ENCODE results near the gene ZNF462.
A peak's percentile ranks its signal among the peaks of the same experiment; 100 is the strongest.

Gene ZNF462

DNA sequence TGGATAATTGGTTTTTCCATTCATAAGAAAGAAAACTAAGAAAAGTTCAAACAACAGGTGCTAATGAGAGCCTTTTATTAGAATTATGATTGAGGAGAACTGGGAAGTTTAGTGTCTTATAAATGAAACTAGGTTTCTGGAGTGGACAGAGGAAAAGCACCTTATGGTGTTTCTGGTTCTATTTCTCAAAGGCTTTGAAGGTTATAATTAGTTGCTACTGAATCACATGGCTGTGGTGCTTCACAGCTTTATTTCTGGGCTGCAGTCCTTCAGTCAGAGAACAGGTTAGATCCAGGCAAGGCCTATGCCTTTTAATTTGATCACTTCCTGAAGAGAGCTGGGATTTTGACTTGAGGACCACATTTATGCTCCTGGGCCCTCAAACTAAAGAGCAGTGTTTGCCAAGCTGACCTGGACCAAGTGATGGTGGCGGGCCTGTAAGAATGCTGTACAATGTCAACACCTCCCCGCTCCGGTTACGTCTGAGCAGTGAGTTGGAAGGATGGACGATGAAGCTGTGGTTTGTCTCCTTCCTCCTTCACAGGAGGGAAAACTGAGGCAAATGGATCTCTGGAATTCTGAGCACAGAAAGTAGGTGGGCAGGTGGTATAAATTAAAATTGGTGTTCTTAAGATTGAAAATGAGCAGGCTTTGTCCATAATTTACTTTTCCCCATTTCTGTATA, 56.0 kb downstream of the ZNF462 start:
- ChIA-PET CTCF (no interaction called here), POLR2A (no interaction called here)
- DNase-seq (ENCODE audit: extremely low spot score) = no peak
- TF ChIP-seq CTBP1 (IDR thresholded peaks at IDR 0.05; ENCODE audit: borderline replicate concordance) (no peak), BHLHE40 (IDR thresholded peaks at IDR 0.05; ENCODE audit: borderline replicate concordance) (no peak), SP1 (IDR thresholded peaks at IDR 0.05) (no peak), L3MBTL2 (conservative IDR thresholded peaks at IDR 0.05) (no peak), FOXK2 (IDR thresholded peaks at IDR 0.05) (no peak), ELF4 (IDR thresholded peaks at IDR 0.05) (no peak), ZNF384 (IDR thresholded peaks at IDR 0.05) (no peak), LEF1 (IDR thresholded peaks at IDR 0.05; ENCODE audit: borderline replicate concordance) (no peak), FOXA1 (IDR thresholded peaks at IDR 0.05) (no peak)

DNA sequence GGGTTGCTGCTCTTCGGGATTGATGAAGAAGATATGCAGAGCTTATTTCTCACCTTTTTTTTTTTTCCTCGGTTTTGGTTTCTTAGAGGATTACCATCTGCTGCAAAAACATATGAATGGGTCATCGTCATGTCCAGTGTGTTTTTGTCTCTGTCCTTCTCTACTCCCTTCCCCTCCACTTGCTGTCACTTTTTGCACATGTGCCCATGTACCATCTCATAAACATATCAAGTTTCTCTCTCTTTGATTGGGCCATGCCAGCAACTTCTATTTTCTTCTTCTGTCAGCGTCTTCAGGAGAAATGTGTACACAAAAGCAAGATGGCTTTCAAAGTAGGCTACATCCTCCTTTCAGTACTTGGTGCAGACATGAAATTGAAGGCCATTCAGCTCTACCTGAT, 57.1 kb downstream of the ZNF462 start:
- ChIA-PET CTCF (no interaction called here), POLR2A (no interaction called here)
- TF ChIP-seq TARDBP (IDR thresholded peaks at IDR 0.05) = no peak
- TF ChIP-seq FOXM1 (IDR thresholded peaks at IDR 0.05; ENCODE audit: borderline replicate concordance) = no peak
- TF ChIP-seq LEF1 (IDR thresholded peaks at IDR 0.05; ENCODE audit: borderline replicate concordance) = no peak
- TF ChIP-seq HDGF (IDR thresholded peaks at IDR 0.05; ENCODE audit: borderline replicate concordance) = no peak
- no peak for TF ChIP-seq BHLHE40 (IDR thresholded peaks at IDR 0.05; ENCODE audit: borderline replicate concordance)
- no peak for TF ChIP-seq L3MBTL2 (conservative IDR thresholded peaks at IDR 0.05)
- no peak for TF ChIP-seq ZNF384 (IDR thresholded peaks at IDR 0.05)
- TF ChIP-seq SP1 (IDR thresholded peaks at IDR 0.05) = no peak
- no peak for DNase-seq (ENCODE audit: extremely low spot score)

DNA sequence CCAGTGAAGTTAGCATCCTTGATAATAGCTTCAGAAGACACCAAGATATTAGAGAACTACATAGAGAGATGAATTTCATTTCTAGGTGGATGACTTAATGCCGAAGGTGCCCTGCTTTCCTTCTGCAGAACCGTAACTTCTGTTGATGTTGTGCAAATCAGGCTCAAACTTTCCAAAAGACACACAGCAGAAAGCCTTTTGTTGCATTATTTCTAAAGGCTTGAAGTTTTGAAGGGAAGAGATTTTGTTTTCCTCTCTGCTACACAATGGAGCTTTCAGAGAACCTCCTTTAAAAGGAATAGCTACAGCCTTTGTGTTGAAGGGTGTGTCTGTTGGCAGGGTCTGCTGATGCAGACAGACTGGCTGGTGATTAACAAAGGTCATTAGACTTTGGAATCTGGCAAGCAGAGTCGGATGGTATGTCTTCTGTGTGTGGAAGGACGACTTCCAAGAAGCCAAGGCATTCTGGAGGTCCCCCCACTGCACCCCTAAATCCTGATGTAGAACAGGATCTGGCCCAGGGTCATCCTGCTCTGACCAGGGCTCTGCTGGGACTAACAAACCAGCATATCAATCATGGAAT, 57.8 kb downstream of the ZNF462 start:
- ChIA-PET POLR2A (interaction anchor here (1.2 to 1.8 kb wide), 2 partner anchors 10 to 57 kb away, joined by 3 to 16 read pairs; partner anchors contain the start of gene ZNF462), CTCF (no interaction called here)
- TF ChIP-seq NFRKB (IDR thresholded peaks at IDR 0.05) = no peak
- no peak for TF ChIP-seq BHLHE40 (IDR thresholded peaks at IDR 0.05; ENCODE audit: borderline replicate concordance)
- no peak for TF ChIP-seq FOXA1 (IDR thresholded peaks at IDR 0.05)
- TF ChIP-seq L3MBTL2 (conservative IDR thresholded peaks at IDR 0.05) = no peak
- no peak for TF ChIP-seq CTBP1 (IDR thresholded peaks at IDR 0.05; ENCODE audit: borderline replicate concordance)
- TF ChIP-seq FOXM1 (IDR thresholded peaks at IDR 0.05; ENCODE audit: borderline replicate concordance) = no peak
- DNase-seq (ENCODE audit: extremely low spot score) = peak; percentile 7

GRCh38 chr9:106921341-106921899, 58.5 kb downstream of the ZNF462 start:
- ChIA-PET POLR2A (interaction anchor here (1.0 to 1.8 kb wide), 3 partner anchors 9 to 60 kb away, joined by 3 to 16 read pairs (median 5); partner anchors contain the start of gene ZNF462), CTCF (no interaction called here)
- peak; percentile 56 for DNase-seq (ENCODE audit: extremely low spot score)
- TF ChIP-seq TARDBP (IDR thresholded peaks at IDR 0.05) (no peak), FOXA1 (IDR thresholded peaks at IDR 0.05) (no peak), L3MBTL2 (conservative IDR thresholded peaks at IDR 0.05) (no peak), HDGF (IDR thresholded peaks at IDR 0.05; ENCODE audit: borderline replicate concordance) (no peak), ZNF384 (IDR thresholded peaks at IDR 0.05) (no peak), ARNT (IDR thresholded peaks at IDR 0.05) (no peak), SP1 (IDR thresholded peaks at IDR 0.05) (no peak), CTBP1 (IDR thresholded peaks at IDR 0.05; ENCODE audit: borderline replicate concordance) (no peak), BHLHE40 (IDR thresholded peaks at IDR 0.05; ENCODE audit: borderline replicate concordance) (no peak), FOXM1 (IDR thresholded peaks at IDR 0.05; ENCODE audit: borderline replicate concordance) (no peak), LEF1 (IDR thresholded peaks at IDR 0.05; ENCODE audit: borderline replicate concordance) (no peak), ELF4 (IDR thresholded peaks at IDR 0.05) (no peak), FOXK2 (IDR thresholded peaks at IDR 0.05) (no peak), SUZ12 (IDR thresholded peaks at IDR 0.05) (no peak)

- TF ChIP-seq SUZ12 (IDR thresholded peaks at IDR 0.05) (no peak), FOXM1 (IDR thresholded peaks at IDR 0.05; ENCODE audit: borderline replicate concordance) (no peak), NFRKB (IDR thresholded peaks at IDR 0.05) (no peak), L3MBTL2 (conservative IDR thresholded peaks at IDR 0.05) (no peak), HDGF (IDR thresholded peaks at IDR 0.05; ENCODE audit: borderline replicate concordance) (no peak), TARDBP (IDR thresholded peaks at IDR 0.05) (no peak), LEF1 (IDR thresholded peaks at IDR 0.05; ENCODE audit: borderline replicate concordance) (no peak), FOXK2 (IDR thresholded peaks at IDR 0.05) (no peak), ZNF384 (IDR thresholded peaks at IDR 0.05) (no peak), ELF4 (IDR thresholded peaks at IDR 0.05) (no peak)
- DNase-seq (ENCODE audit: extremely low spot score) = no peak
- ChIA-PET POLR2A (interaction anchor here (1.0 to 1.8 kb wide), 3 partner anchors 8 to 61 kb away, joined by 3 to 16 read pairs (median 5); partner anchors contain the start of gene ZNF462), CTCF (no interaction called here)
Measured at GRCh38 chr9:106922026-106922425, 59.1 kb downstream of the ZNF462 start.

DNA sequence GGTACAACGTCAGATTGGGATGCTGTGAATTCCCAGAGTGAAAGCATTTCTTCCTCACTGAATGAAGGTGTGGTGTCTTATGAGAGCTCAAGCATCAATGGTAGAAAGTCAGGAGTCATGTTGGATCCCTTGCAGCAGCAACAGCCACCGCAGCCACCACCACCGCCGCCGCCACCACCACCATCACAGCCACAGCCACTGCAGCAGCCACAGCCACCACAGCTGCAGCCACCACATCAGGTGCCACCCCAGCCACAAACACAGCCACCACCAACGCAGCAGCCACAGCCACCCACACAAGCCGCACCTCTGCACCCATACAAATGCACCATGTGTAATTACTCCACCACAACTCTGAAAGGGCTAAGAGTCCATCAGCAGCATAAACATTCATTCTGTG, 62.4 kb downstream of the ZNF462 start:
- ChIA-PET CTCF (no interaction called here), POLR2A (no interaction called here)
- TF ChIP-seq FOXK2 (IDR thresholded peaks at IDR 0.05) = no peak
- TF ChIP-seq L3MBTL2 (conservative IDR thresholded peaks at IDR 0.05) = no peak
- TF ChIP-seq SP1 (IDR thresholded peaks at IDR 0.05) = no peak
- TF ChIP-seq TARDBP (IDR thresholded peaks at IDR 0.05) = no peak
- no peak for TF ChIP-seq FOXA1 (IDR thresholded peaks at IDR 0.05)
- TF ChIP-seq FOXM1 (IDR thresholded peaks at IDR 0.05; ENCODE audit: borderline replicate concordance) = no peak
- TF ChIP-seq ZNF384 (IDR thresholded peaks at IDR 0.05) = no peak
- no peak for TF ChIP-seq LEF1 (IDR thresholded peaks at IDR 0.05; ENCODE audit: borderline replicate concordance)
- no peak for DNase-seq (ENCODE audit: extremely low spot score)

GRCh38 chr9:106927916-106928315, 65.0 kb downstream of the ZNF462 start:
- TF ChIP-seq SUZ12 (IDR thresholded peaks at IDR 0.05) = no peak
- no peak for TF ChIP-seq FOXK2 (IDR thresholded peaks at IDR 0.05)
- TF ChIP-seq, protein P1, sequence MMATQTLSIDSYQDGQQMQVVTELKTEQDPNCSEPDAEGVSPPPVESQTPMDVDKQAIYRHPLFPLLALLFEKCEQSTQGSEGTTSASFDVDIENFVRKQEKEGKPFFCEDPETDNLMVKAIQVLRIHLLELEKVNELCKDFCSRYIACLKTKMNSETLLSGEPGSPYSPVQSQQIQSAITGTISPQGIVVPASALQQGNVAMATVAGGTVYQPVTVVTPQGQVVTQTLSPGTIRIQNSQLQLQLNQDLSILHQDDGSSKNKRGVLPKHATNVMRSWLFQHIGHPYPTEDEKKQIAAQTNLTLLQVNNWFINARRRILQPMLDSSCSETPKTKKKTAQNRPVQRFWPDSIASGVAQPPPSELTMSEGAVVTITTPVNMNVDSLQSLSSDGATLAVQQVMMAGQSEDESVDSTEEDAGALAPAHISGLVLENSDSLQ (IDR thresholded peaks at IDR 0.05) = no peak
- TF ChIP-seq FOXA1 (IDR thresholded peaks at IDR 0.05) = no peak
- no peak for TF ChIP-seq SP1 (IDR thresholded peaks at IDR 0.05)
- TF ChIP-seq TARDBP (IDR thresholded peaks at IDR 0.05) = no peak
- TF ChIP-seq NFRKB (IDR thresholded peaks at IDR 0.05) = no peak
- TF ChIP-seq BHLHE40 (IDR thresholded peaks at IDR 0.05; ENCODE audit: borderline replicate concordance) = no peak
- TF ChIP-seq FOXM1 (IDR thresholded peaks at IDR 0.05; ENCODE audit: borderline replicate concordance) = no peak
- TF ChIP-seq CTBP1 (IDR thresholded peaks at IDR 0.05; ENCODE audit: borderline replicate concordance) = no peak
- no peak for TF ChIP-seq HDGF (IDR thresholded peaks at IDR 0.05; ENCODE audit: borderline replicate concordance)
- no peak for TF ChIP-seq ZNF384 (IDR thresholded peaks at IDR 0.05)
- TF ChIP-seq ARNT (IDR thresholded peaks at IDR 0.05) = no peak
- TF ChIP-seq LEF1 (IDR thresholded peaks at IDR 0.05; ENCODE audit: borderline replicate concordance) = no peak
- ChIA-PET CTCF (no interaction called here), POLR2A (no interaction called here)
- no peak for DNase-seq (ENCODE audit: extremely low spot score)
